Body of pancreas (tissue), 4 donors: ENCODE results near the gene SELENOO.

Source experiments
- POLR2A ChIP-seq, 3 donors: fragments of 450-650 bp; IDR thresholded peaks; one replicate each; pipeline ENCODE4 v1.6.1; 2016; ENCODE audit warnings: antibody characterized with exemption in 3 of 3, mild to moderate bottlenecking in 2 of 3
- TF ChIP-seq, protein P1 (sequence below), 7 experiments: fragments of 450-650 bp in 4 of 7; fragments of 200-600 bp in 3 of 7; sonication (generic) in 3 of 7; IDR thresholded peaks; one replicate each; pipeline ENCODE4 v1.5.1; 2016 to 2019; ENCODE audit warnings: antibody characterized with exemption in 7 of 7

DNA sequence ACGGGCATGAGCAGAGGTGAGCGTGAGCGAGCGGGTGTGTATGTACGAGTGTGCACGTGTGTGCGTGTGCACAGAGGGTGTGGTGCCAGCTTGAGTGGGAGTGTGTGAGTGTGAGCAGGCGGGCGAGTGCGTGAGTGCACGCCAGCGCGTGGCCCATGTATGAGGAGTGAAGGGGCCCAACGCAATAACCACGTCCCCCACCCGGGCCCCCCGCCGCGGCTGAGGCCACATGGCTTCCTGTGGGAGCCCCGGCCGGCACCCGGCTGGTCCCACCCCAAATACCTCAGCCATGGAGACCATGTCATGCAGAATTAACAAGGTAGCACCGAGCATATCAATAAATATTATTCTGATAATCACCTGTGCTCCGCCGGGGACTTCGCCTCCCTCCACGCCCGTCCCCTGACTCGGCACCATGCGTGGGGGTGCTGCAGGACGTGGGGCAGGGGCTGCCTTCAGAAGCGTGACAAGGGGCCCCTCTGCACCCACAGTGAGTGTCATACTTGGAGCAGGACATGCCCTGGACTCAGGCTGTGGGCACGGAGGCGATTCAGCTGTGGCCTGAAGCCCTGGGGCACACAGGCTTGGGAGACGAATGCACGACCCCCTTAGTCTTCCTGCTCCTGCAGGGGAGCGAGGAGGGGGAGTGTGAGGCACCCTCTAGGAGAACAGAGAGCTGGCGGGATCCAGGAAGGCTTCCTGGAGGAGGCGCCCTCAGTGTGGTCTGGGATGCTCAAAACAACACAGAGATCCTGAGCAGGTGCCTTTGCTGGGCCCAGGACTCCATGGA, 20.7 kb upstream of the SELENOO start:
- TF ChIP-seq, protein P1, sequence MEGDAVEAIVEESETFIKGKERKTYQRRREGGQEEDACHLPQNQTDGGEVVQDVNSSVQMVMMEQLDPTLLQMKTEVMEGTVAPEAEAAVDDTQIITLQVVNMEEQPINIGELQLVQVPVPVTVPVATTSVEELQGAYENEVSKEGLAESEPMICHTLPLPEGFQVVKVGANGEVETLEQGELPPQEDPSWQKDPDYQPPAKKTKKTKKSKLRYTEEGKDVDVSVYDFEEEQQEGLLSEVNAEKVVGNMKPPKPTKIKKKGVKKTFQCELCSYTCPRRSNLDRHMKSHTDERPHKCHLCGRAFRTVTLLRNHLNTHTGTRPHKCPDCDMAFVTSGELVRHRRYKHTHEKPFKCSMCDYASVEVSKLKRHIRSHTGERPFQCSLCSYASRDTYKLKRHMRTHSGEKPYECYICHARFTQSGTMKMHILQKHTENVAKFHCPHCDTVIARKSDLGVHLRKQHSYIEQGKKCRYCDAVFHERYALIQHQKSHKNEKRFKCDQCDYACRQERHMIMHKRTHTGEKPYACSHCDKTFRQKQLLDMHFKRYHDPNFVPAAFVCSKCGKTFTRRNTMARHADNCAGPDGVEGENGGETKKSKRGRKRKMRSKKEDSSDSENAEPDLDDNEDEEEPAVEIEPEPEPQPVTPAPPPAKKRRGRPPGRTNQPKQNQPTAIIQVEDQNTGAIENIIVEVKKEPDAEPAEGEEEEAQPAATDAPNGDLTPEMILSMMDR (IDR thresholded peaks at IDR 0.05) = no peak
- TF ChIP-seq POLR2A (IDR thresholded peaks at IDR 0.05) = no peak
